ENCODE results near the gene UCK2.

DNA sequence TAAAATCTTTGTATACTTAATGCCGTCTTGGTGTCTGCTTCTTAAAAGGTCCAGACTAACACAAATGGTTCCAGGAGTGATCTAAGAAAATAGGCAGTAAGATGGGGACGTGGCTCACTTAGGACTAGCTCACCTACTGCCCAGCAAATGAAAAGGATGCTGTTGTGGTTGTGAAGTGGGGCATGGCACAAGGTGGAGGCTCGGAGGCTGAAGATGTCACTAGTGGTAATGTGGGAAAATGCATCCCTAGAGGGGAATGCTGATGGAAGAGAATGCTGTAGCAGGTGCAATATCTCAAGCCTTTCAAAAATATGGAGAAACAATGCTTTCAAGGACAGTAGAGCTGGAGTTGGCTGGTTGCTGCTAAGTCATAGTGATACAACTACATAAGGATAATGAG lies 11.3 kb upstream of the UCK2 start:
- TF ChIP-seq, protein P1, sequence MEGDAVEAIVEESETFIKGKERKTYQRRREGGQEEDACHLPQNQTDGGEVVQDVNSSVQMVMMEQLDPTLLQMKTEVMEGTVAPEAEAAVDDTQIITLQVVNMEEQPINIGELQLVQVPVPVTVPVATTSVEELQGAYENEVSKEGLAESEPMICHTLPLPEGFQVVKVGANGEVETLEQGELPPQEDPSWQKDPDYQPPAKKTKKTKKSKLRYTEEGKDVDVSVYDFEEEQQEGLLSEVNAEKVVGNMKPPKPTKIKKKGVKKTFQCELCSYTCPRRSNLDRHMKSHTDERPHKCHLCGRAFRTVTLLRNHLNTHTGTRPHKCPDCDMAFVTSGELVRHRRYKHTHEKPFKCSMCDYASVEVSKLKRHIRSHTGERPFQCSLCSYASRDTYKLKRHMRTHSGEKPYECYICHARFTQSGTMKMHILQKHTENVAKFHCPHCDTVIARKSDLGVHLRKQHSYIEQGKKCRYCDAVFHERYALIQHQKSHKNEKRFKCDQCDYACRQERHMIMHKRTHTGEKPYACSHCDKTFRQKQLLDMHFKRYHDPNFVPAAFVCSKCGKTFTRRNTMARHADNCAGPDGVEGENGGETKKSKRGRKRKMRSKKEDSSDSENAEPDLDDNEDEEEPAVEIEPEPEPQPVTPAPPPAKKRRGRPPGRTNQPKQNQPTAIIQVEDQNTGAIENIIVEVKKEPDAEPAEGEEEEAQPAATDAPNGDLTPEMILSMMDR (IDR thresholded peaks at IDR 0.05; ENCODE audit: low read length) = no peak
- TF ChIP-seq EZH2 (IDR thresholded peaks at IDR 0.05; ENCODE audit: borderline replicate concordance, low read length) = no peak
